Loucy (cell line): ENCODE measurements around the gene SPC24.

Experiments
- EZH2phosphoT487 ChIP-seq: fragments of 200-600 bp; IDR thresholded peaks from 2 replicates; pipeline ENCODE4 v1.6.1; 2018; ENCODE audit warnings: antibody characterized with exemption, mild to moderate bottlenecking, moderate library complexity, borderline replicate concordance
- TF ChIP-seq, protein P1 (sequence below): fragments of 200-600 bp; sonication (generic); conservative IDR thresholded peaks from 2 replicates; pipeline ENCODE4 v1.5.1; 2014; ENCODE audit warnings: mild to moderate bottlenecking, antibody characterized with exemption, low read length

DNA sequence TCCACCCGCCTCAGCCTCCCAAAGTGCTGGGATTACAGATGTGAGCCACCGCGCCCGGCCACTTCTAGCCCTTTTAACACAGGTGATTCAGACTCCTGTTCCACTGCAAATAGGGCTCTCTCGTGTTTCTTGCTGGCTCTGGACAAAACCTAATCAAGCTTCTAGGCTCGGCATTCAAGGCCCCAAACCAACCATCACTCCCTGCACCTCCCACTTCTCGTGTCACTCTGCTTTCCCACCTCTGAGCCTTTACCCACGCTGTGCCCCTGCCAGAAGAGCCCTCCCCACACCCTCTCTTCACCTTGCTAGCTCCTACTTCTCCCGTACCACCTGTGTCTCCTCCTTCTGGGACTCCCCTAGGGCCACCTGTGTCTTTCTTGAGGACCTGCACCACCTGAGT, 22.0 kb upstream of the SPC24 start:
- TF ChIP-seq, protein P1, sequence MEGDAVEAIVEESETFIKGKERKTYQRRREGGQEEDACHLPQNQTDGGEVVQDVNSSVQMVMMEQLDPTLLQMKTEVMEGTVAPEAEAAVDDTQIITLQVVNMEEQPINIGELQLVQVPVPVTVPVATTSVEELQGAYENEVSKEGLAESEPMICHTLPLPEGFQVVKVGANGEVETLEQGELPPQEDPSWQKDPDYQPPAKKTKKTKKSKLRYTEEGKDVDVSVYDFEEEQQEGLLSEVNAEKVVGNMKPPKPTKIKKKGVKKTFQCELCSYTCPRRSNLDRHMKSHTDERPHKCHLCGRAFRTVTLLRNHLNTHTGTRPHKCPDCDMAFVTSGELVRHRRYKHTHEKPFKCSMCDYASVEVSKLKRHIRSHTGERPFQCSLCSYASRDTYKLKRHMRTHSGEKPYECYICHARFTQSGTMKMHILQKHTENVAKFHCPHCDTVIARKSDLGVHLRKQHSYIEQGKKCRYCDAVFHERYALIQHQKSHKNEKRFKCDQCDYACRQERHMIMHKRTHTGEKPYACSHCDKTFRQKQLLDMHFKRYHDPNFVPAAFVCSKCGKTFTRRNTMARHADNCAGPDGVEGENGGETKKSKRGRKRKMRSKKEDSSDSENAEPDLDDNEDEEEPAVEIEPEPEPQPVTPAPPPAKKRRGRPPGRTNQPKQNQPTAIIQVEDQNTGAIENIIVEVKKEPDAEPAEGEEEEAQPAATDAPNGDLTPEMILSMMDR: no peak
- TF ChIP-seq EZH2phosphoT487: no peak
